Left kidney (tissue), 2 donors: ENCODE results near the gene NDUFB3. TPM values are rescaled to one million over a fixed set of nuclear protein-coding genes. Genes with fewer than 3 reads are reported as not detected.
"Not testable (repeated sequence)": the region's sequence is repeated elsewhere in the genome, so short reads cannot be mapped to it uniquely, and the experiment has no call there.

Source experiments
- DNase-seq: peaks from one replicate; pipeline ENCODE4 v3.0.0-alpha.2; 2013
- polyA plus RNA-seq: library from polyadenylated mRNA; unstranded; fragments of 120-200 nt; gene quantifications from one replicate; pipeline ENCODE4 v1.2.1, GENCODE V29; 2013; ENCODE audit not compliant: insufficient read length

Gene NDUFB3
- polyA plus RNA-seq, 1 donor: 108 TPM

DNA sequence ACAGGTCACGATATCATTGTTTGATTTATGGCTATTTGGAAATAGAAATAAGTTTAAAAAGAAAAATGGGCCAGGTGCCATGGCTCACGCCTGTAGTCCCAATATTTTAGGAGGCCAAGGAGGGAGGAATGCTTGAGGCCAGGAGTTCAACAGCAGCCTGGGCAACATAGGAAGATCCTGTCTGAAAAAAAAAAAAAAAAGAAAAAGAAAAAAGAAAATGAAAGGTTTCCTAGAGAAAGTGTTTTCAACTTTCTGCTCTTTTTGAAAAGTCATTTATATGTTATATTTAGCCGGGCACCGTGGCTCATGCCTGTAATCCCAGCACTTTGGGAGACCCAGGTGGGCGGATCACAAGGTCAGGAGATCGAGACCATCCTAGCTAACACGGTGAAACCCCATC lies 3.2 kb downstream of the NDUFB3 start:
- DNase-seq: no peak

DNA sequence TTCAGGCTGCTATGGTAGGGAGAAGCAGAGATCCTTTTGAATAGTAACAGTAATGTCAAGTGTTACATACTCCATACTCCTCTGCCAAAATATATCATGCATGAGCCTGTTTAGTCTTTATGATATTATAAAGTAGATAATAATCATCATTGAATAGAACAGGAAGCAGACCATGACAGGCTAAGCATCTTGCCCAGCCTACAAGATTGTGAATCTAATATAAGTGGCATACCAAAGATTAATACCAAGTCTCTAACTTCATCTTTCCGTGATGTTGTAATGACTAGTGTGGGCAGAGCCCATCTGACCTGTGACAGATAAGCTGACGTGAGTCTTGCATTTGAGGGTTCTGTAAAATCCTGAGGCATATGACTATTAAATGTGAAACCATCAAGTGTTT lies 13.1 kb downstream of the NDUFB3 start:
- no peak for DNase-seq

DNA sequence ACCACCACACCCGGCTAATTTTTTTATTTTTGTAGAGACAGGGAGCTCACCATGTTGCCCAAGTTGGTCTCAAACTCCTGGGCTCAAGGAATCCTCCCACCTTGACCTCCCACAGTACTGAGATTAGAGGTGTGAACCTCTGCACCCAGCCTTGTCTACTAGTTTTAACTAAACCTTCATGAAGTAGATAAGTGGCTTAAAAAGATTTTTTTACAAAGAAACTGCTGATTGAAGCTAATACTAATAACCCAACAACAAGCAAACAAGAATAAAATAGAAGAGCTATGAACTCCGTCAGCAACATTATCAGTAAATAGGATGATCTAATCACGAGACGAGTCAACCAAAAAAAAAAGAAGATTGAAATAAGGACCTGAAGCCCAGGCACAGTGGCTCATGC lies 18.8 kb downstream of the NDUFB3 start:
- DNase-seq: no peak

DNA sequence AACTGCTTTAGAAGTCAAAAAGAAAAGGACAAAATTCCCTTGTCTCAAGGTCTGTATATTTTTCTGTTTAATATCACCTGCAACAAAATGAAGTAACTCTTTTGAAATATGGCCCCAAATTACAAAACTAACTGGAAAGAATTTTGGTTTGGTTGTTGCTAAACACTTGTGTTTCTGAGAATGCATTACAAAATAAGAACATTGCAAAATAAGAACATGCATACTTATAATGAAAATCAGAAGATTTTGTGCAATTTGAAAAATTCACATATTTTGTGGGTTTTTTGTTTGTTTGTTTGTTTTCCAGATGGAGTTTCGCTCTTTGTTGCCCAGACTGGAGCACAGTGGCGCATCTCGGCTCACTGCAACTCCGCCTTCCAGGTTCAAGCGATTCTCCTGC lies 21.8 kb downstream of the NDUFB3 start:
- no peak for DNase-seq

DNA sequence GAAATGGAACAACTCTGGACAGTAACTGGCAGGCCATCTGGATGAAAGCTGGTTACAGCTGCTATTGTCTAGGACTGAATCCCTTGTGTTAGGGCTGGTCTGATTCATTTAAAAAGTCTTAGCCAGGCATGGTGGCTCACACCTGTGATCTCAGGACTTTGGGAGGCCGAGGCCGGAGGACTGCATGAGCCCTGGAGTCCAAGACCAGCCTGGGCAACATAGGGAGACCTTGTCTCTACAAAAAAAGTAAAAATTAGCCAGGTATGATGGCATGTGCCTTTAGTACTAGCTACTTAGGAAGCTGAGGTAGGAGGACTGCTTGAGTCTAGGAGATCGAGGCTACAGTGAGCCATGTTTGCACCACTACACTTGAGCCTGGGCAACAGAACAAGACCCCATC lies 28.7 kb downstream of the NDUFB3 start:
- no peak for DNase-seq

DNA sequence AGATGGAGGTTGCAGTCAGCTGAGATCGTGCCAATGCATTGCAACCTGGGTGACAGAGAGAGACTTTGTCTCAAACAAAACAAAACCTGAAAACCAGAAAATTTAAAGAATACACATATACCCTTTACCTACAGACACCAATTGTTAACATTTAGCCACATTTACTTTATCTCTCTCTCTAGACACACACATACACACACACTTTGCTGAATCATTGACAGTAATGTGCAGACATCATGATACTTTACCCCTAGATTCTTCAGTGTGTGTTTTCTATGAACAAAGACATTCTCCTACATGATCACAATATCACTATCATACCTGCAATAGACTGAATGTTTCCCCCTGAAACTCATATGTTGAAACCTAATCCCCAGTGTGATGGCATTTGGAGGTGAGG lies 34.0 kb downstream of the NDUFB3 start:
- DNase-seq: no peak

DNA sequence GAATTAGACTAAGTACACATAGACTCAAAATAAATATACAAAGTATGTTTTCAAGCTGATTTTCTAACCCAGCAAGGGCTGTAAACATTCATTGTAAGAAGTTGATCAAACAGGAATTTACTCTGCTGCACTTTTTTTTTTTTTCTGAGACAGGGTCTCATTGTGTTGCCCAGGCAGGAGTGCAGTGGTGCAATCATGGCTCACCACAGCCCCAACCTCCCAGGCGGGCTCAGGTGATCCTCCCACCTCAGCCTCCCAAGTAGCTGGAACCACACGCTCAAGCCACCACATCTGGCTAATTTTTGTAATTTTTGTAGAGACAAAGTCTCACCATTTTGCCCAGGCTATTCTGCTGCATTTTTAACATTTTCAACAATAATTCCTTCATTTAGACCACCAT lies 35.8 kb downstream of the NDUFB3 start:
- no peak for DNase-seq

DNA sequence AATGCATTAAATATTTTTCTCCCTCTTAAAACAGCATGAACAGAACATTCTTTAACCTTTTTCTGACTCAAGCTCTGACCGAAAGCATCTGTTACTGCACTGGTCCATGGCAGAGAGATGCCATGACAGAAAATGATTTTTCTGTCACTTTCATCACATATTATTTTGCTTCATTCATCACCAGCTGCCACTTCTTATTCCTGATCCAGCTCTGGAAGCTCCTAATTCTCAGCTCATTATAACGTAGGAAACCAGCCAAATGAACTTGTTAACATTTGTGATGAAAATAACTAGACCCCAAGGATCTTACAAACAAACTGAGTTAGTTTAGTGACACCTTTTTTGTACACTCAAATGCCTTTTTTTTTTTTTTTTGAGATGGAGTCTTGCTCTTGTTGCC lies 36.5 kb downstream of the NDUFB3 start:
- no peak for DNase-seq

DNA sequence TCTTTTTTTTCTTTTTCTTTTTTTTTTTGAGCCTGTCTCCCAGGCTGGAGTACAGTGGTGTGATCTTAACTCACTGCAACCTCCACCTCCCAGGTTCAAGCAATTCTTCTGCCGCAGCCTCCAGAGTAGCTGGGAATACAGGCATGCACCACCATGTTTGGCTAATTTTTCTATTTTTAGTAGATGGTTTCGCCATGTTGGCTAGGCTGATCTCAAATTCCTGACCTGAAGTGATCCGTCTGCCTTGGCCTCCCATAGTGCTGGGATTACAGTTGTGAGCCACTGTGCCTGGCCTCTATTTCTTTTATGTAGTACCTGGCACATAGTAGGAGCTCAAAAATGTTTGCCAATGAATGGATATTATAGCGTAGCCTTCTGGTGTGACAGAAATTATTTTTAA lies 37.4 kb downstream of the NDUFB3 start:
- DNase-seq: no peak

DNA sequence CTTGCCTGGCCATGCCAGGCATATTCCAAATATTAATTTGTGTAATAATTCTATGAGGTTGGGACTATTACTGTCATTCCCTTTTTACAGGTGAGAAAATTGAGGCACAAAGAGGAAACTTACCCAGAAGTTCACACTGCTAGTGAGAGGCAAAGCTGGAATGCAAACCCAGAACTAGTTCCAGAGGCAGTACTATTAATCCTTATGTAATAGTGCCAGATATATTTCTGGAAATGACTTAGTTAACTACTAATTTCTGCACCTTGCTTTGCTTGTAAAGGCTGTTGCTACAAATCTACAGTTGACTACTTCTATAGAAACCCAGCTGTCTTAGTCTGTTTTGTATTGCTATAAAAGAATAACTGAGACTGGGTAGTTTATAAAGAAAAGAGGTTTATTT lies 38.8 kb downstream of the NDUFB3 start:
- no peak for DNase-seq

DNA sequence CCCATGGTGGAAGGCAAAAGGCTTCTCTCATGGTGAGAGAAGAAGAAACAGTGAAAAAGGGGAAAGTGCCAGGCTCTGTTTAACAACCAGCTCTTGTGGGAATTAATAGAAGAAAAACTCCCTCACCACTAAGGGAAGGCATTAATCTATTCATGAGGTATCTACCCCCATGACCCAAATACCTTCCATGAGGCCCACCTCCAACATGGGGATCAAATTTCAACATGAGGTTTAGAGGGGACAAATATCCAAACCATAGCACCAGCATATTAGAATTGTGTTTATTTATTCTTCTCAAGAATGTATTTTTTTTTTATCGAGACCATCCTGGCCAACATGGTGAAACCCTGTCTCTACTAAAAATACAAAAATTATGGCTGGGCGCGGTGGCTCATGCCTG lies 39.3 kb downstream of the NDUFB3 start:
- no peak for DNase-seq

DNA sequence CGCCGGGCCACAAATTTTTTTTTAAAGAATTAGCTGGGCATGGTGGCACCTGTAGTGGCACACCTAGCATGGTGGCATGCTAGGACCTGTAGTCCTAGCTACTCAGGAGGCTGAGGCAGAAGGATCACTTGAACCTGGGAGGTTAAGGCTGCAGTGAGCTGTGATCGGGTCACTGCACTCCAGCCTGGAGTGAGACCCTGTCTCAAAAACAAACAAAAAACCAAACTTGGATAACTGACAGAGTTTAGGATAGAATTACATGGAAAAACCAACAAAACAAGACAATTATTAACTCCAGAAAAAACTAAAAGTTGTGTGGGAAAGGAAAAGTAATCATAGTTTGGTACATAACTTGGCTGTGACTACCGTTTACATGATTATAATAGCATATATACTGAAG lies 42.5 kb downstream of the NDUFB3 start:
- DNase-seq: no peak

DNA sequence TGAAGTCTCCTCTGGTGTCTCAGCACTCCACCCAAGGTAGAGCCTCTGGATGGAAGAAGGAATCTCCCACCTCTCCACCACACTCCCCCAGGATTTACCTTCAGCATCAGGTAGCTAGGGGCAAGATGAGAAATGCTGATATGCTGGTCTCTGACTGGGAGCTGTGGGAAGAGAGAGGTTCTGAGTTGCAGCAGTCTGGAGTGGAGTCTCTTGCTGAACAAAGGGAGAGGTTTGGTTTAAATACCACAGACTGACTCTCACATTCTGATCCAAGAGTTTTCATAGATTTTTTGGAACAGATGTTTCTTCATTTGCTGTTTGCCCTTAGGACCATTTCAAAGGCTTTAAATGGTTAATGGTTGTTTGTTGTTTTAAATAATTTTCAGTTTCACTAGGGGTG lies 43.0 kb downstream of the NDUFB3 start:
- DNase-seq: no peak

DNA sequence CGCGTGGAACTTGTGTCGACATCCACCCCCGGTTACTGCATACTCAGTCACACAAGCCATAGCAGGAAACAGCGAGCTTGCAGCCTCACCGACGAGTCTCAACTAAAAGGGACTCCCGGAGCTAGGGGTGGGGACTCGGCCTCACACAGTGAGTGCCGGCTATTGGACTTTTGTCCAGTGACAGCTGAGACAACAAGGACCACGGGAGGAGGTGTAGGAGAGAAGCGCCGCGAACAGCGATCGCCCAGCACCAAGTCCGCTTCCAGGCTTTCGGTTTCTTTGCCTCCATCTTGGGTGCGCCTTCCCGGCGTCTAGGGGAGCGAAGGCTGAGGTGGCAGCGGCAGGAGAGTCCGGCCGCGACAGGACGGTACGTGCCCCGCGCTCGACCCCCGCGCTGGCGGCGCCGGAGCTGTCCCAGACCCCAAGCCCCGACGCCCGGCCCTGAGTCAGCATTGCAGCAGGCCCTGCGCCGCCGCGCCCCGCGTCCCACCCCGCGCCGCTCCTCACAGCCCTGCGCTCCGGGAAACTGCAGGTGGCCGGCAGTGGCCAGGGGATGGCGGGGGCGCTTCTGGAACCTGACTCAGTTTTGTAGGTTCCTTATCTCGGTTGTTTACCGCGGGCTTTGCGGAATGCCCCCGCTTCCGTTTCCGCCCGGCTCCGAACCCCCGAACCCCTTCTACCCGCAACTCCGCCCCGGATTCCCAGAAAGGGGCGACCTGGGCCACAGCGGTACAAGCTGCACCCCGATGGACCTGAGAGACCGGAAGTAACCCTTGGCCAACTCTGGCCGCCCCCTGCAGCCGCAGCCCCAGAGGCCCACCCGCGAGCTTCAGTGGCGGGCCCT lies 44.5 kb downstream of the NDUFB3 start, which contains the start of gene CFLAR:
TSS of gene CFLAR (plus strand) at position 50 of the 844 bp plus-strand sequence. CDS start 13,702 bp downstream, outside the sequence.
- DNase-seq: peak; percentile 72

DNA sequence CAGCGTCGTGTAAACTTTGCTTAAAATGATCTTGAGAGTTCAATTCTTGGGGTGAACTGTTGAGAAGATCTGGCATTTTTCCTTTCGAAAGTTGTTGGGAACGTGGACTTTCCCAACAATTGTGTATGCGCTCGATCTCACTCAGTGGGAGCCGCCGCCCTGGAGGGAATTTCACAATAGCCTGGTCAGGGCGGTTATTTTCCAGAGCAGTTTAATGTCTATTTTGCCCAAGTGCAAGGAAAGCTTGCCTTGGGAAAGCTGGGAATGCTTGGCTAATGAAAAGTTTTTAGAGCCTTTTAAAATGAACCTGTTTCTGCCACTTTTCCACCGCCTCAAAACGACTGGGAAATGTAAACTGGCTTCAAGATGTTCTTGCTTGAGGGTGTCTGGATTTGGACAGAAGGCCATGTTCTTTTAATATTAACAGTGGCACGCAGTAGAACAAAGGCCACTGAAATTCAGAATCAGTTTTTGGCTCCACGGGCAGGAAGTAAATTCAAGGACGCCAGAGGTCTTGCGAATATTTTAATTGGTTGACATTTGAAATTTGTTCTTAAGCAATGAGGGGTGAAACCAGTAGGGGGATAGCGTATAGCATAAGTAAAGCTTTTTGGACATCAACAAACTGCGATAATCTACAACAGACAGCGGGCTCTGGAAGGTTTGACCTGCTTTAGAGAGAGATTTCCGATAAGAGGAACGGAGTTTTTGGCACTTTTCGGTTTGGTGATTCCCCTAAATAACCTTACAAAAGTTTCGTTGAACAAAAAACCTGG lies 45.3 kb downstream of the NDUFB3 start:
- peak; percentile 62 for DNase-seq

DNA sequence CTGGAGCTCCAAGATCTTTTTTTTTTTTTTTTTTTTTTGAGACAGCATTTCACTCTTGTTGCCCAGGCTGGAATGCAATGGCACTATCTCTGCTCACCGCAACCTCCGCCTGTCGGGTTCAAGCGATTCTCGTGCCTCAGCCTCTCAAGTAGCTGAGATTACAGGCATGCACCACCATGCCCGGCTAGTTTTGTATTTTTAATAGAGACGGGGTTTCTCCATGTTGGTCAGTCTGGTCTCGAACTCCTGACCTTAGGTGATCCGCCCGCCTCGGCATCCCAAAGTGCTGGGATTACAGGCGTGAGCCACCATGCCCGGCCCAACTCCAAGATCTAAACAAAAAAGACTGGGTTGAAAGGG lies 45.9 kb downstream of the NDUFB3 start:
- not testable (repeated sequence) for DNase-seq

DNA sequence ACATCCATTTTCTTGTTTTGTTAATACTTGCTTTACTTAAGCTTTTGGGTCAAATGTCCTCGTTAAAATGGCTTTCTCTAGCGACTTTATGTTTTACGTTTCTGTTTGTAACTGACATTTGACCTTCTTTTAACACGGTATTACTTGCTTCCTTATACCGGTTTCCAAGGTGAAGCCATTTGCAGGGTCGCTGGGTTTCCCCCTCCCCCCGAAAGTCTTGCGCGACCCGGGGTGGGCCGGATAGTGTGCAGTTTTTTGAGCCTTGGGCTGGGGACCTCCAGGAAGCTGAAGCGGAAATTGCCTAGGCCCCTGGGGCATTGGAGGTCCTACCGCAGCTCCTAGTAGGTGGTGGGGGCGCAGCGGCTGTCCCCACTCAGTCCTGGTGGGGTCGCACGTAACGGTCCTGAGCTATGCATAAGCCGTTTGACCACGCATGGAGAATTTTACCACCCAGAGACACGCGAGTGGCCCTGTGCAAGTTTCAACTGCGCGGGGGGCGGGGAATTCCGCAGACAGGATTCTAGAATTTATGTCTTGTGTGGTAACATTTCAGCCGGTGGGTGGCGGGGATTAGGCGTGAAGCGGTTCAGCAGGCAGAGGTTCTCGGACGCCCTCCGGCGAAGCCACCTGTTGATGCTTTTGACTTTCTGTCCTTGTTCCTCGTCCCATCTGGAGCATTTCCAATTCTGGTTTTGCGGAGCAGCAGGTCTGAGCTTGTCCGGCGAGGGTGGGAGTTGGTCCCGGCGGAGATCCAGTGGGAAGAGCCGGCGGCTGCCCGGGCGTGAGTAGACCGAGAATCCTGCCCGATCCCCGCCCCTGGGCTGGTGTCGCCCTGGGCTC lies 46.5 kb downstream of the NDUFB3 start:
- DNase-seq: peak; percentile 84

DNA sequence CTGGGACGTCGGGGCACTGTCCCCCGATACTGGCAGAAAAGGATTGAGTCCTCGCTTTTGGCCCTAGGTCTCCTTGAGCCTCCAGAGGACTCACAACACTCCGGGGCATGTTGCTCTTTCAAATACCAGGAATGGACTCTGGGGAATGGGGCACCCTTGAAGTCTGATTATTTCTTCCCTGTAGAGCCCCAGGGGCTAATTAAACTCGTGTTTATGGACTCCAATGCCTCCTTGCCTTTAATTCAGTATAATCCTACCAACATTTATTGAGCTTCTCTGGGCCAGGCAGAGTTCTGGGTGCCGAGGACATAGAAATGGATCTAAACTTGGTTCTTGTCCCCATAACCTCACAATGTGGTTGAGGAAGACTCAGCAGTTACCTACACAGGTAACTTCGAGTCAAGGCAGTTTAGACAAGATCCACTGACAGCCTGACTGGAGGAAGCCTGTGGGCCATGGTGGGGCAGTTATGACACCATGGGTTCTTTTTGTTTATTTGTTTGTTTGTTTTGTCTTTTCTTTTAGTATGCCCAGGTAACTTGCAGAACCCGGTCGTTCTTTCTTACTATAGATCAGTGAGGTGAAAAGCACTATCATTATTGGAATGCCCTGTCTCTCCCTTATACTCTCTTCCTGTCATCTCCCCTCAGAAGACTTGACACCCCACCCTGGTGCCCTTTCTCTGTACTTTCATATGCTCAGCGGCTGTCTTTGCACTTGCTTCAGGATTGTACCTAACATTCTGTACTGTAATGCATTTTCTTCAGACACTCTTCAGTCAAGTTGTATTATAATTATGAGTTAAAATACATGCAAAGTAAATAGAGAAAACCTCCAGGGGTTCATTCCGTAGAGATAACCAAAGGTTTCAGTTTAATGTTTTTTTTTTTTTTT lies 47.4 kb downstream of the NDUFB3 start:
- no peak for DNase-seq

DNA sequence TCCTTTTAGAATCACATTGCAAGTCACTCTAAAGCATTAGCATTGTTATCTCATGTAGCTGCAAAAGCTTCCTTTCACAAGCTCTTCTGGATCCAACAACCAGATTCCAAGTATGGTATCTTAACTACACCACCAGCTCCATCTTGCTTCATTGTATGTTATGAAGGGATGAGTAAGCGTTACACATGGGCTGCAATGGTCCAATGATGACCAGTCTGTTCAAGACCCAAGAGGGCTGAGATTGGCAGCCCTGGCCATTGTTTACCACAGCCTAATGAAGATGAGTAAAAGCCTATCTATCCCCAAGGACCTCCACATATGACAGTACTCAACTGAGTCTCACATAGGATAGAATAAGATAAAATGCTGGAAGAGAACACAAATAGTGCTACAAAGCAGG lies 50.5 kb downstream of the NDUFB3 start:
- DNase-seq: no peak

DNA sequence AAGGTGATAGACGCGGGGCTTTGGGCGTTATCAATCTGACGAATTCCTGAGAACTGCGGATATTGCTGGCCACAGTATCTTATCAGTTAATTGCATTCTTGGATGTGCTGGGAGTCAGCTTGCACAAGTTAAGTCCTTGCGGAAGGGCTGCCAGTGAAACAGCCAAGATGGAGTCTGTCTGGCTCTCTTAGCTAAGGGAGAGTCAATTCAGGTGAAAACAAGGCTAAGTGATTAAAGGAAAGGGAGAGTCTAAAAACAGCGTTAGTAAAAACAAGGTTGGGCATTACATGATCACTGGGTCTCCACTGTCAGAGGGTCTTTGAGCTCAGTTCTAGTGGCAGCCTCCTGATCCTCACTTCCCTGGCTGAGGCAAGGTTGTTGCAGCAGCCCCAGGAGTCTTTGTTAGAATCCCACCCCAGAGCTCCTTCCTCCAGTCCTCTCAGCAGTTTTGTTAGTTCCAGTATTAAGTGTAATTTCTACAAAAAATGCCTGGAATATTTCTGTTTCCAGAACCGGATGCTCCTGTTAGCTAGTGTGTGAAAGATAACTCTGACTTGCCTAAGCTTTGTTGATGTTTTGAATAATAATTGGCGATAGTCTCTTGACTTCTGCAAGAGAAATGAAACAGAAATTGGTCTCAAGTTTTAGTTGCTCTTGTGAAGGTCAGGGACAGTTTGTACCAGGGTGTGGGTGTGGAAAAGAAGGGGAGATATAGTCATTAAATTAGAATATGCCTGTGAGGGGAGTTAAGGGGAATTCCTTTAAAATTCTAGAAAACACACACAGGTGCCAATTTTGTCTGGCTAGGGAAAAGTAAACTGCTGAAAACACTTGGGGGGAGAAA lies 54.7 kb downstream of the NDUFB3 start:
- DNase-seq: no peak

DNA sequence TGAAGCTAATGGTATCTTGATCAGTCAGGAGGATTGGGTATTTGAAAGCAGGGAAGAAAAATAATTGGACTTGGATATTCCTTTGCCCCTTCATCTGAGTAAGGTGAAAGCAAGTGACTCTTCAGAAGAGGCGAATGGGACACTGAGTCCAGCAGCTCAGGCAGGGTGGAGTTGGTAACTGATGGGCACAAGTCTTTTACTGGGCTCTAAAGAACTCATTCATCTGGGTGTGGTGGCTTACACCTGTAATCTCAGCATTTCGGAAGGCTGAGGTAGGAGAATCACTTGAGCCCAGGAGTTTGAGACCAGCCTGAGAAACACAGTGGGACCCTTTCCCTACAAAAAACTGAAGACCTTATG lies 55.3 kb downstream of the NDUFB3 start:
- no peak for DNase-seq
